Osteoblast (primary cell): ENCODE measurements around the gene OR10A5. TPM values are rescaled to one million over a fixed set of nuclear protein-coding genes. Genes with fewer than 3 reads are reported as not detected.
"Not testable (repeated sequence)": the region's sequence is repeated elsewhere in the genome, so short reads cannot be mapped to it uniquely, and the experiment has no call there.

Experiments used
- DNase-seq: peaks from one replicate; pipeline ENCODE4 v3.0.0; 2011; ENCODE audit warnings: low spot score, mixed read lengths; ENCODE audit not compliant: insufficient read length; ENCODE audit errors: missing footprints
- H2AFZ ChIP-seq: 2 replicates; pipeline ENCODE4 v1.6.0; 2011; ENCODE audit warnings: mild to moderate bottlenecking, low read length
- H3K27ac ChIP-seq: 2 replicates; pipeline ENCODE4 v1.5.1; 2011; ENCODE audit warnings: mild to moderate bottlenecking, low read depth, low read length, moderate library complexity
- H3K27me3 ChIP-seq: 2 replicates; pipeline ENCODE4 v1.6.0; 2012; ENCODE audit warnings: mild to moderate bottlenecking, control low read depth, inconsistent platforms, low read length, moderate library complexity; ENCODE audit not compliant: insufficient read depth
- H3K36me3 ChIP-seq: 2 replicates; pipeline ENCODE4 v1.5.1; 2011; ENCODE audit warnings: mild to moderate bottlenecking, low read length, control low read depth, moderate library complexity; ENCODE audit not compliant: insufficient read depth
- H3K4me1 ChIP-seq: 2 replicates; pipeline ENCODE4 v1.5.1; 2011; ENCODE audit warnings: mild to moderate bottlenecking, low read length, control low read depth, moderate library complexity; ENCODE audit not compliant: insufficient read depth
- H3K4me2 ChIP-seq: 2 replicates; pipeline ENCODE4 v1.6.0; 2011; ENCODE audit warnings: mild to moderate bottlenecking, low read length; ENCODE audit not compliant: insufficient read depth
- H3K4me3 ChIP-seq: fragments of 200-600 bp; sonication (generic); 3 replicates; pipeline ENCODE4 v1.5.1; 2012; ENCODE audit warnings: mild to moderate bottlenecking, low read length, inconsistent platforms; ENCODE audit not compliant: insufficient read depth
- H3K79me2 ChIP-seq: 2 replicates; pipeline ENCODE4 v1.6.0; 2012; ENCODE audit warnings: mild to moderate bottlenecking, low read length, control low read depth, inconsistent platforms; ENCODE audit not compliant: insufficient read depth
- H3K9me3 ChIP-seq: 2 replicates; pipeline ENCODE4 v1.5.1; 2011; ENCODE audit warnings: low read depth, low read length, control low read depth
- H4K20me1 ChIP-seq: 2 replicates; pipeline ENCODE4 v1.6.0; 2012; ENCODE audit warnings: mild to moderate bottlenecking, low read length, control low read depth; ENCODE audit not compliant: insufficient read depth
- CTCF ChIP-seq: IDR thresholded peaks from 2 replicates; pipeline ENCODE4 v1.5.1; 2011; ENCODE audit warnings: mild to moderate bottlenecking, low read depth, low read length, moderate library complexity; ENCODE audit errors: extremely low read depth
- total RNA-seq: library from RNA; depleted of rRNA; stranded (reverse); fragments of >200 nt; gene quantifications from 2 replicates; pipeline ENCODE4 v1.2.3, GENCODE V29; 2012

OR10A5 gene
- total RNA-seq, 1 donor: not detected

- H3K9me3 ChIP-seq: no peaks in the 10 kb centered on the region
Observed at GRCh38 chr11:6882751-6883150, 37.3 kb downstream of the OR10A5 start.

GRCh38 chr11:6887711-6888110 lies 42.2 kb downstream of the OR10A5 start:
- H3K36me3 ChIP-seq, H4K20me1 ChIP-seq: not testable (repeated sequence)

More at GRCh38 chr11:6882751-6883150, 37.3 kb downstream of the OR10A5 start:
- Histone ChIP-seq H3K4me2 (no peak overlapping the region), H2AFZ (no peak overlapping the region), H3K36me3 (no peaks in the 10 kb centered on the region), H3K79me2 (no peaks in the 10 kb centered on the region), H3K27me3 (no peaks in the 10 kb centered on the region), H3K4me1 (no peaks in the 10 kb centered on the region), H3K27ac (no peak overlapping the region), H4K20me1 (no peaks in the 10 kb centered on the region), H3K4me3 (no peak overlapping the region)
- TF ChIP-seq CTCF: no peak
- no peak for DNase-seq

GRCh38 chr11:6888830-6889229 lies 43.3 kb downstream of the OR10A5 start:
- no peak for TF ChIP-seq CTCF
- H3K79me2 ChIP-seq: no peaks in the 10 kb centered on the region
- H3K36me3 ChIP-seq: no peaks in the 10 kb centered on the region

More at GRCh38 chr11:6887711-6888110, 42.2 kb downstream of the OR10A5 start:
- not testable (repeated sequence) for H3K79me2 ChIP-seq, H3K9me3 ChIP-seq, H3K27ac ChIP-seq, H3K27me3 ChIP-seq, H3K4me2 ChIP-seq, H3K4me3 ChIP-seq, H2AFZ ChIP-seq, DNase-seq, H3K4me1 ChIP-seq

GRCh38 chr11:6889835-6890234 lies 44.4 kb downstream of the OR10A5 start:
- H3K36me3 ChIP-seq: no peaks in the 10 kb centered on the region
- H3K79me2 ChIP-seq: no peaks in the 10 kb centered on the region
- no peaks in the 10 kb centered on the region for H3K9me3 ChIP-seq
- no peak overlapping the region for H2AFZ ChIP-seq
- H3K4me2 ChIP-seq: no peak overlapping the region
- H3K27me3 ChIP-seq: no peaks in the 10 kb centered on the region
- TF ChIP-seq CTCF: no peak
- H3K4me3 ChIP-seq: no peak overlapping the region
- H4K20me1 ChIP-seq: no peaks in the 10 kb centered on the region
- no peak overlapping the region for H3K27ac ChIP-seq
- no peak for DNase-seq
- no peaks in the 10 kb centered on the region for H3K4me1 ChIP-seq

More at GRCh38 chr11:6888830-6889229, 43.3 kb downstream of the OR10A5 start:
- Histone ChIP-seq H3K4me2 (no peak overlapping the region), H3K27ac (no peak overlapping the region), H3K27me3 (no peaks in the 10 kb centered on the region), H3K4me1 (no peaks in the 10 kb centered on the region), H3K9me3 (no peaks in the 10 kb centered on the region), H3K4me3 (no peak overlapping the region), H4K20me1 (no peaks in the 10 kb centered on the region), H2AFZ (no peak overlapping the region)
- no peak for DNase-seq
